Effector memory CD4-positive, alpha-beta T cell (primary cell): ENCODE measurements around the gene P4HB.

Source experiments
- DNase-seq, 3 donors: peaks; one replicate each; pipeline ENCODE4 v3.0.0-alpha.2; 2020
- H3K27ac ChIP-seq: 2 replicates; pipeline ENCODE4 v1.7.0; 2013; ENCODE audit warnings: mild to moderate bottlenecking, low read length, moderate library complexity; ENCODE audit not compliant: insufficient read depth, poor library complexity, severe bottlenecking
- H3K27me3 ChIP-seq: replicated peaks from 2 replicates; pipeline ENCODE4 v1.7.0; 2013; ENCODE audit warnings: mild to moderate bottlenecking, low read length; ENCODE audit not compliant: insufficient read depth, control insufficient read depth, poor library complexity, severe bottlenecking
- H3K36me3 ChIP-seq: 2 replicates; pipeline ENCODE4 v1.7.0; 2013; ENCODE audit warnings: mild to moderate bottlenecking, low read length, moderate library complexity; ENCODE audit not compliant: control insufficient read depth, insufficient read depth
- H3K4me1 ChIP-seq: 2 replicates; pipeline ENCODE4 v1.7.0; 2013; ENCODE audit warnings: low read length, mild to moderate bottlenecking; ENCODE audit not compliant: control insufficient read depth, insufficient read depth, poor library complexity, severe bottlenecking
- H3K4me3 ChIP-seq: 2 replicates; pipeline ENCODE4 v1.7.0; 2013; ENCODE audit warnings: low read length, low read depth, mild to moderate bottlenecking; ENCODE audit not compliant: insufficient read depth, poor library complexity, severe bottlenecking
- H3K9me3 ChIP-seq: 2 replicates; pipeline ENCODE4 v1.7.0; 2013; ENCODE audit warnings: mild to moderate bottlenecking, low read length, moderate library complexity; ENCODE audit not compliant: control insufficient read depth

The P4HB gene

GRCh38 chr17:81831563-81831956 is 28.8 kb downstream of the P4HB start:
- Histone ChIP-seq H3K4me3 (no peak overlapping the region), H3K27ac (peak overlapping the region; percentile 63), H3K36me3 (no peaks in the 10 kb centered on the region), H3K4me1 (peaks cover 15% of the 10 kb centered on the region), H3K9me3 (no peaks in the 10 kb centered on the region), H3K27me3 (no peaks in the 10 kb centered on the region)
- no peak for DNase-seq

GRCh38 chr17:81829858-81830257 is 30.5 kb downstream of the P4HB start:
- Histone ChIP-seq H3K27me3 (no peaks in the 10 kb centered on the region), H3K36me3 (no peaks in the 10 kb centered on the region), H3K4me1 (peaks cover 15% of the 10 kb centered on the region), H3K27ac (no peak overlapping the region), H3K9me3 (no peaks in the 10 kb centered on the region), H3K4me3 (no peak overlapping the region)
- DNase-seq, result no peak

GRCh38 chr17:81828656-81829055 is 31.7 kb downstream of the P4HB start:
- no peak overlapping the region for H3K27ac ChIP-seq
- peaks cover 12% of the 10 kb centered on the region for H3K4me1 ChIP-seq
- H3K27me3 ChIP-seq, result no peaks in the 10 kb centered on the region
- H3K9me3 ChIP-seq, result no peaks in the 10 kb centered on the region
- H3K4me3 ChIP-seq, result no peak overlapping the region
- DNase-seq, result no peak
- H3K36me3 ChIP-seq, result peaks cover 5% of the 10 kb centered on the region

- Histone ChIP-seq H3K9me3 (no peaks in the 10 kb centered on the region), H3K4me3 (no peak overlapping the region), H3K36me3 (peaks cover 7% of the 10 kb centered on the region), H3K4me1 (no peaks in the 10 kb centered on the region), H3K27me3 (no peaks in the 10 kb centered on the region), H3K27ac (no peak overlapping the region)
- DNase-seq, result no peak
Measured at GRCh38 chr17:81825841-81826466, 34.4 kb downstream of the P4HB start.

GRCh38 chr17:81824595-81824994 is 35.7 kb downstream of the P4HB start:
- Histone ChIP-seq H3K9me3 (no peaks in the 10 kb centered on the region), H3K27ac (no peak overlapping the region), H3K36me3 (peaks cover 7% of the 10 kb centered on the region), H3K4me3 (no peak overlapping the region), H3K4me1 (no peaks in the 10 kb centered on the region), H3K27me3 (no peaks in the 10 kb centered on the region)
- DNase-seq, result no peak

- Histone ChIP-seq H3K27me3 (no peaks in the 10 kb centered on the region), H3K4me1 (no peaks in the 10 kb centered on the region), H3K27ac (no peak overlapping the region), H3K4me3 (no peak overlapping the region), H3K9me3 (no peaks in the 10 kb centered on the region), H3K36me3 (peaks cover 7% of the 10 kb centered on the region)
- DNase-seq, result no peak
Measured at GRCh38 chr17:81823820-81824550, 36.4 kb downstream of the P4HB start.

- no peaks in the 10 kb centered on the region for H3K9me3 ChIP-seq
- DNase-seq, result no peak
- H3K27ac ChIP-seq, result no peak overlapping the region
- H3K4me1 ChIP-seq, result no peaks in the 10 kb centered on the region
- no peaks in the 10 kb centered on the region for H3K27me3 ChIP-seq
- H3K4me3 ChIP-seq, result no peak overlapping the region
- peaks cover 7% of the 10 kb centered on the region for H3K36me3 ChIP-seq
Measured at GRCh38 chr17:81822996-81823819, 37.1 kb downstream of the P4HB start.

GRCh38 chr17:81822312-81822637 is 38.1 kb downstream of the P4HB start:
- DNase-seq, result no peak
- H3K9me3 ChIP-seq, result no peaks in the 10 kb centered on the region
- H3K27ac ChIP-seq, result no peak overlapping the region
- no peaks in the 10 kb centered on the region for H3K4me1 ChIP-seq
- H3K36me3 ChIP-seq, result peaks cover 7% of the 10 kb centered on the region
- no peak overlapping the region for H3K4me3 ChIP-seq
- H3K27me3 ChIP-seq, result no peaks in the 10 kb centered on the region

- DNase-seq, result no peak
- Histone ChIP-seq H3K27me3 (no peaks in the 10 kb centered on the region), H3K4me1 (no peaks in the 10 kb centered on the region), H3K4me3 (no peak overlapping the region), H3K9me3 (no peaks in the 10 kb centered on the region), H3K27ac (no peak overlapping the region), H3K36me3 (peaks cover 7% of the 10 kb centered on the region)
Measured at GRCh38 chr17:81821603-81822311, 38.6 kb downstream of the P4HB start.
